DND-41 (cell line): ENCODE data around the gene DDX47.

Experiments
- ATAC-seq: fragments of 200-7000 bp; cut with Tn5 transposase; 3 replicates; pipeline ENCODE4 v1.9.1; 2021; ENCODE audit warnings: low read depth; ENCODE audit not compliant: insufficient read depth
- DNase-seq: peaks from one replicate; pipeline ENCODE4 v3.0.0-alpha.2; 2020
- H2AFZ ChIP-seq: 2 replicates; pipeline ENCODE4 v1.6.0; 2012; ENCODE audit warnings: low read depth, low read length
- H3K27ac ChIP-seq: 2 replicates; pipeline ENCODE4 v1.5.1; 2012; ENCODE audit warnings: low read length, inconsistent platforms
- H3K27me3 ChIP-seq: fragments of 200-600 bp; sonication (generic); 2 replicates; pipeline ENCODE4 v1.6.0; 2012; ENCODE audit warnings: low read length, mild to moderate bottlenecking, inconsistent platforms; ENCODE audit not compliant: insufficient read depth, poor library complexity
- H3K36me3 ChIP-seq: 2 replicates; pipeline ENCODE4 v1.5.1; 2012; ENCODE audit warnings: low read length, inconsistent platforms; ENCODE audit not compliant: insufficient read depth
- H3K4me1 ChIP-seq: 2 replicates; pipeline ENCODE4 v1.5.1; 2012; ENCODE audit warnings: mild to moderate bottlenecking, low read length; ENCODE audit not compliant: insufficient read depth
- H3K4me2 ChIP-seq: 2 replicates; pipeline ENCODE4 v1.6.0; 2012; ENCODE audit warnings: mild to moderate bottlenecking, moderate library complexity, low read length, inconsistent platforms; ENCODE audit not compliant: insufficient read depth
- H3K4me3 ChIP-seq, 2 experiments: fragments of 200-600 bp in 1 of 2; shearing (Covaris generic) in 1 of 2; 2 replicates each; pipeline ENCODE4 v1.5.1; 2012 to 2016; ENCODE audit warnings: inconsistent platforms in 2 of 2, low read length in 2 of 2, mild to moderate bottlenecking in 2 of 2, low read depth in 1 of 2, moderate library complexity in 1 of 2
- H3K79me2 ChIP-seq: 2 replicates; pipeline ENCODE4 v1.6.0; 2012; ENCODE audit warnings: low read length, inconsistent platforms; ENCODE audit not compliant: insufficient read depth
- H3K9ac ChIP-seq: 2 replicates; pipeline ENCODE4 v1.6.0; 2012; ENCODE audit warnings: low read depth, mild to moderate bottlenecking, inconsistent platforms, low read length, moderate library complexity
- H3K9me3 ChIP-seq: 2 replicates; pipeline ENCODE4 v1.5.1; 2012; ENCODE audit warnings: low read length, moderate library complexity, mild to moderate bottlenecking, inconsistent platforms; ENCODE audit not compliant: insufficient read depth, severe bottlenecking
- H4K20me1 ChIP-seq: 2 replicates; pipeline ENCODE4 v1.6.0; 2012; ENCODE audit warnings: low read length; ENCODE audit not compliant: insufficient read depth
- CTCF ChIP-seq: IDR thresholded peaks from 2 replicates; pipeline ENCODE4 v1.5.1; 2012; ENCODE audit warnings: borderline replicate concordance, low read length, moderate library complexity, mild to moderate bottlenecking; ENCODE audit not compliant: poor library complexity, severe bottlenecking; ENCODE audit errors: extremely low read depth
- EZH2 ChIP-seq: IDR thresholded peaks from 3 replicates; pipeline ENCODE4 v1.6.1; 2012; ENCODE audit warnings: borderline replicate concordance, low read depth, mild to moderate bottlenecking, moderate library complexity, low read length, inconsistent platforms; ENCODE audit not compliant: severe bottlenecking

The DDX47 gene

GRCh38 chr12:12870465-12870864 lies 57.3 kb downstream of the DDX47 start:
- Histone ChIP-seq H2AFZ (no peak overlapping the region), H3K79me2 (no peaks in the 10 kb centered on the region)

GRCh38 chr12:12871587-12872138 lies 58.5 kb downstream of the DDX47 start:
- H3K79me2 ChIP-seq = no peaks in the 10 kb centered on the region
- H3K9me3 ChIP-seq = no peaks in the 10 kb centered on the region
- H2AFZ ChIP-seq = no peak overlapping the region
- no peaks in the 10 kb centered on the region for H3K36me3 ChIP-seq
- DNase-seq (no peak), ATAC-seq (no peak)
- TF ChIP-seq CTCF (no peak), EZH2 (no peak)
- H3K4me1 ChIP-seq = no peaks in the 10 kb centered on the region
- no peak overlapping the region for H3K27ac ChIP-seq
- H3K27me3 ChIP-seq = no peaks in the 10 kb centered on the region
- no peak overlapping the region for H3K4me3 ChIP-seq
- H3K4me2 ChIP-seq = no peak overlapping the region
- H3K9ac ChIP-seq = no peak overlapping the region
- no peaks in the 10 kb centered on the region for H4K20me1 ChIP-seq

More at GRCh38 chr12:12870465-12870864, 57.3 kb downstream of the DDX47 start:
- Histone ChIP-seq H3K27ac (no peak overlapping the region), H4K20me1 (no peaks in the 10 kb centered on the region), H3K36me3 (no peaks in the 10 kb centered on the region), H3K9me3 (no peaks in the 10 kb centered on the region), H3K9ac (no peak overlapping the region), H3K4me1 (no peaks in the 10 kb centered on the region), H3K4me2 (no peak overlapping the region), H3K4me3 (no peak overlapping the region), H3K27me3 (no peaks in the 10 kb centered on the region)
- no peak for DNase-seq
- ATAC-seq = no peak
- TF ChIP-seq CTCF = no peak
- TF ChIP-seq EZH2 = no peak

GRCh38 chr12:12872139-12872933 lies 59.2 kb downstream of the DDX47 start:
- Histone ChIP-seq H4K20me1 (no peaks in the 10 kb centered on the region), H3K4me2 (no peak overlapping the region), H3K27ac (no peak overlapping the region), H2AFZ (no peak overlapping the region), H3K4me3 (no peak overlapping the region), H3K36me3 (no peaks in the 10 kb centered on the region), H3K79me2 (no peaks in the 10 kb centered on the region), H3K4me1 (no peaks in the 10 kb centered on the region), H3K9me3 (no peaks in the 10 kb centered on the region), H3K9ac (no peak overlapping the region), H3K27me3 (no peaks in the 10 kb centered on the region)
- no peak for DNase-seq
- no peak for TF ChIP-seq EZH2
- no peak for TF ChIP-seq CTCF
- no peak for ATAC-seq
